B cell (primary cell): ENCODE results near the gene NGEF.

ENCODE experiments used
- EZH2 ChIP-seq: IDR thresholded peaks from 2 replicates; pipeline ENCODE4 v1.6.1; 2012; ENCODE audit warnings: borderline replicate concordance, low read depth, mild to moderate bottlenecking, moderate library complexity, low read length; ENCODE audit not compliant: insufficient read depth, poor library complexity, severe bottlenecking
- TF ChIP-seq, protein P1 (sequence below): fragments of 200-600 bp; IDR thresholded peaks from one replicate; pipeline ENCODE4 v1.8.0; 2022; ENCODE audit warnings: antibody characterized with exemption, mild to moderate bottlenecking

DNA sequence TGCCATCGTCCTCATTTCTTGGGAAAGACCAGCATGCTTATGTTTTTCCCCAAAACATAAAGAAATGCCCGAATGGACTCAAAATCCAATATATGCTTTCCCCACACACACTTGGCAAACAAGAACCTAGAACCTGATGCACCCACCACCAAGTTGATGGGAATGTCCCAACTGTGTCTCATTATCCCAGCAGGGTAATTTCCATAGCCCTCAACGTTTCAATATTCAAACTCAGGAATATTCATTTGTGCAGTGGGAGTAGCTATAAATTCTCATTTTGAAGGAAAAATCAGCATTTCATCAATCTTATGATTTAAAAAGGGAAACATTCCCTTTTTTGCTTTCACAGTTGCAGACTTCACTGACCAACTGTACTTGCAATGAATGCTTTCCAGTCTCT lies 92.3 kb downstream of the NGEF start:
- TF ChIP-seq, protein P1, sequence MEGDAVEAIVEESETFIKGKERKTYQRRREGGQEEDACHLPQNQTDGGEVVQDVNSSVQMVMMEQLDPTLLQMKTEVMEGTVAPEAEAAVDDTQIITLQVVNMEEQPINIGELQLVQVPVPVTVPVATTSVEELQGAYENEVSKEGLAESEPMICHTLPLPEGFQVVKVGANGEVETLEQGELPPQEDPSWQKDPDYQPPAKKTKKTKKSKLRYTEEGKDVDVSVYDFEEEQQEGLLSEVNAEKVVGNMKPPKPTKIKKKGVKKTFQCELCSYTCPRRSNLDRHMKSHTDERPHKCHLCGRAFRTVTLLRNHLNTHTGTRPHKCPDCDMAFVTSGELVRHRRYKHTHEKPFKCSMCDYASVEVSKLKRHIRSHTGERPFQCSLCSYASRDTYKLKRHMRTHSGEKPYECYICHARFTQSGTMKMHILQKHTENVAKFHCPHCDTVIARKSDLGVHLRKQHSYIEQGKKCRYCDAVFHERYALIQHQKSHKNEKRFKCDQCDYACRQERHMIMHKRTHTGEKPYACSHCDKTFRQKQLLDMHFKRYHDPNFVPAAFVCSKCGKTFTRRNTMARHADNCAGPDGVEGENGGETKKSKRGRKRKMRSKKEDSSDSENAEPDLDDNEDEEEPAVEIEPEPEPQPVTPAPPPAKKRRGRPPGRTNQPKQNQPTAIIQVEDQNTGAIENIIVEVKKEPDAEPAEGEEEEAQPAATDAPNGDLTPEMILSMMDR, result no peak
- TF ChIP-seq EZH2, result no peak
